ENCODE results near the gene CD55.
"Not testable (repeated sequence)": the region's sequence is repeated elsewhere in the genome, so short reads cannot be mapped to it uniquely, and the experiment has no call there.

The CD55 gene

GRCh38 chr1:207306023-207306422 is 15.5 kb upstream of the CD55 start:
- no peak for DNase-seq

GRCh38 chr1:207306603-207307002 is 14.9 kb upstream of the CD55 start:
- no peak for DNase-seq

- no peak for DNase-seq
These were observed 12.9 kb upstream of the CD55 start for GRCh38 chr1:207308451-207309190.

GRCh38 chr1:207309745-207310273 is 11.7 kb upstream of the CD55 start:
- peak in 1 of 5 experiments; percentile 6 for DNase-seq

- DNase-seq = no peak
These were observed 9.4 kb upstream of the CD55 start for GRCh38 chr1:207311888-207312603.

- DNase-seq = no peak
These were observed 8.9 kb upstream of the CD55 start for GRCh38 chr1:207312604-207312920.

- DNase-seq = no peak
These were observed 8.3 kb upstream of the CD55 start for GRCh38 chr1:207313131-207313530.

- DNase-seq = no peak
These were observed 6.7 kb upstream of the CD55 start for GRCh38 chr1:207314816-207315215.

GRCh38 chr1:207315435-207315834 is 6.0 kb upstream of the CD55 start:
- no peak for DNase-seq

GRCh38 chr1:207316141-207316540 is 5.3 kb upstream of the CD55 start:
- no peak for DNase-seq

GRCh38 chr1:207316622-207317391 is 4.7 kb upstream of the CD55 start:
- no peak for DNase-seq

GRCh38 chr1:207317561-207317960 is 3.9 kb upstream of the CD55 start:
- DNase-seq = no peak

- no peak for DNase-seq
These were observed 3.3 kb upstream of the CD55 start for GRCh38 chr1:207318072-207318619.

- DNase-seq = no peak
These were observed 2.3 kb upstream of the CD55 start for GRCh38 chr1:207319199-207319598.

GRCh38 chr1:207320105-207320504 is 1.4 kb upstream of the CD55 start:
- DNase-seq = not testable (repeated sequence)

GRCh38 chr1:207321790-207322645 is 540 bp downstream of the CD55 start:
- DNase-seq = peak in 1 of 5 experiments; percentile 36

- DNase-seq = no peak
These were observed 2.1 kb downstream of the CD55 start for GRCh38 chr1:207323425-207324225.

- no peak for DNase-seq
These were observed 6.5 kb downstream of the CD55 start for GRCh38 chr1:207328004-207328403.

- no peak for DNase-seq
These were observed 7.5 kb downstream of the CD55 start for GRCh38 chr1:207328908-207329440.

GRCh38 chr1:207329469-207329868 is 8.0 kb downstream of the CD55 start:
- no peak for DNase-seq

Measured in T-helper 2 cell (primary cell).